T-helper 1 cell treated with Interleukin-12 subunit alpha and Interleukin-12 subunit beta and Interleukin-4 antibody, amounts not matched to agents 30 ng/mL and 1 ng/mL, for 36 hours (primary cell): ENCODE data around the gene CAMK2G. TPM values are rescaled to one million over a fixed set of nuclear protein-coding genes. Genes with fewer than 3 reads are reported as not detected.

Experiments used
- intact Hi-C: fragments of 100-400 bp; cut with micrococcal nuclease; formaldehyde crosslinking; loops from one replicate; pipeline ENCODE4 v1.15.1; 2024
- total RNA-seq: library from RNA; stranded (reverse); gene quantifications from 2 replicates; pipeline ENCODE4 v1.2.3, GENCODE V29; 2022

Gene CAMK2G
- total RNA-seq, 1 donor from 2014 or later = 43.0 TPM

DNA sequence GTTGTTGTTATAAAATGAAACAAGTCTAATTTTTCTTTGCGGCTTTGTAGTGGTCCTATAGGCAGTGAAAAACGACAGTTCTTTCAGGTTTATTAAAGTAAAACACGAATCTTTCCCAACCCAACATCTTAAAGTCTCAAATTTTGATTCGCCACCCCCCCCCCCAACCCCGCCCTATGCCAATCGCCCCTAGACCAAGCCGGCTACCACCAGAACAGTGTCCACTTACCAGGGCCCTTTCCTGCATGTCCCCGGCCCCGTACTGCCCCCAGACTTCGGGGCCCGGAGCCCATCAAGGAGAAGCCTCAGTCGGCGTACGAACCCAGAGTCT, 92.8 kb downstream of the CAMK2G start:
- intact Hi-C loops = loop anchor here (1.0 to 2.0 kb wide), 2 partner anchors 30 to 369 kb away; partner anchors contain the start of genes ADK, AP3M1 and NDST2

GRCh38 chr10:73780966-73781365, 93.4 kb downstream of the CAMK2G start:
- intact Hi-C loops = loop anchor here (1.0 to 2.0 kb wide), 2 partner anchors 30 to 370 kb away; partner anchors contain the start of genes ADK, AP3M1 and NDST2

GRCh38 chr10:73780301-73780700, 94.1 kb downstream of the CAMK2G start:
- intact Hi-C loops = loop anchor here (2.0 kb wide), 1 partner anchor 370 kb away; the partner anchor contains the start of genes ADK and AP3M1

DNA sequence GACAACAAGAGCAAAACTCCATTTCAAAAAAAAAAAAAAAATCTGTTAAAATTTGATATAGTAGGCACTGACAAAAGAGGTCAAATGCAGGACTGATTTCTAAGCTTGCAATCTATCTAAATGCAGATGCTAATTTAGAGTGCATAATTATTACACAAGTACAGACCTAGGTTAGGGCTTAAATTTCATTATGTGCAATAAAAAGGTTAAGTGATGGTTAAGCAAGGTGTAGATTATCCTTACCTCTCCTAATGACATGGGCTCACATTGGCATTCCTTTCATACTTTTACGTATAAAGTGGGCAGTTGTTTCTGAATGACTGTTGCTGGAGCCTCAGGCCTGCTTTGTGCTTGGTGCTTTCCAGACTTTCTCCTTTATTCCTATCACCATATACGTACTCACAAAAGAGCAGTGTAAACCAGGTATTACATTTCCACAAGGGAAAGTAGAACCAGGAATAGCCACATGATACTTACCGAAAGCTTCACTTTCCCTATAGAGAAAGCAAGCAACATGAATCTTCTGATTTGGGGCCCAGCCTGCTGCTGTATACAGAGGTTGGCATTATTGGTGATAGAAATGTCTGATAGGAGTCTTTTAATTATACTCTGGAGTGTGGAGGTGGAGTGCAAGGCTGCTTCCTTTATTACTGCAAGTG, 94.7 kb downstream of the CAMK2G start:
- intact Hi-C loops = loop anchor here (2.0 kb wide), 1 partner anchor 371 kb away; the partner anchor contains the start of genes ADK and AP3M1

- intact Hi-C loops = no loop called here
These were observed 95.3 kb downstream of the CAMK2G start for GRCh38 chr10:73779018-73779417.

DNA sequence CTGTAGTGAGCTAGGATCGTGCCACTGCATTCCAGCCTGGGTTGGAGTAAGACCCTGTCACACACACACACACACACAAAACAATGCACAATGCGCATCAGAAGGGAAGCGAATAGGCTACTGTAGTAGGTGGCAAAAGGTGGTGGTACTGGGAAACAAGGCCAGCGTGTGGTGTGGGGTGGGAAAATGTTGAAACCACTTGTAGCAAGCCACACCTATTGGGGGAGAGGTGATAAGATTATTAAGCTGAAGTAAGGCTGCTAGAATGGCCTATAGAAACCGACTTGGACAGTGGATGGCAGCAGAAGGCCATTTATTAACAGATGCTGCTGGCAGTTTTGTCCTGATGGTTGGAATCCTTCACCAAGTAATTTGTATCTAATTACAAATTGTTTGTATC, 99.7 kb downstream of the CAMK2G start:
- intact Hi-C loops = loop anchor here (5.0 kb wide), 2 partner anchors 147 to 362 kb away; partner anchors contain the start of gene ANXA7

DNA sequence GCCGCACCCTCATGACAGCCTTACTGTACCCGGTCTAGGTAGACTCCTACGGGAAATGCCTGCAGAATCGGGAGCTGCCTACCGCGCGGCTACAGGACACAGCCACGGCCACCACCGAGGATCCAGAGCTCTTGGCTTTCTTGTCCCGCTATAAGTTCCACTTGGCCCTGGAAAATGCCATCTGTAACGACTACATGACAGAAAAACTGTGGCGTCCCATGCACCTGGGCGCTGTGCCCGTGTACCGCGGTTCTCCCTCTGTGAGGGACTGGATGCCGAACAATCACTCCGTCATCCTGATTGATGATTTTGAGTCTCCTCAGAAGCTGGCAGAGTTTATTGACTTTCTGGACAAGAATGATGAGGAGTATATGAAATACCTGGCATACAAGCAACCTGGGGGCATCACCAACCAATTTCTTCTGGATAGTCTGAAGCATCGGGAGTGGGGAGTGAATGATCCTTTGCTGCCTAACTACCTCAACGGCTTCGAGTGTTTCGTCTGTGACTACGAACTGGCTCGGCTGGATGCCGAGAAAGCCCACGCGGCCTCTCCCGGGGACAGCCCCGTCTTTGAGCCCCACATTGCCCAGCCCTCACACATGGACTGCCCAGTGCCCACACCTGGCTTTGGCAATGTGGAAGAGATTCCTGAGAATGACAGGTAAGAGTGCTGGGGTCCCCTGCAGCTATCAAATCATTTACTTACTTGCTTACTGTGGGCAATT, 101.0 kb downstream of the CAMK2G start:
- intact Hi-C loops = loop anchor here (2.0 to 5.0 kb wide), 6 partner anchors 105 to 521 kb away; partner anchors contain the start of genes ADK, ANXA7, AP3M1 and MRPS16

GRCh38 chr10:73772281-73773151, 101.8 kb downstream of the CAMK2G start:
- intact Hi-C loops = loop anchor here (1.0 to 5.0 kb wide), 11 partner anchors 10 to 520 kb away; partner anchors contain the start of genes ADK, ANXA7, AP3M1 and CHCHD1

DNA sequence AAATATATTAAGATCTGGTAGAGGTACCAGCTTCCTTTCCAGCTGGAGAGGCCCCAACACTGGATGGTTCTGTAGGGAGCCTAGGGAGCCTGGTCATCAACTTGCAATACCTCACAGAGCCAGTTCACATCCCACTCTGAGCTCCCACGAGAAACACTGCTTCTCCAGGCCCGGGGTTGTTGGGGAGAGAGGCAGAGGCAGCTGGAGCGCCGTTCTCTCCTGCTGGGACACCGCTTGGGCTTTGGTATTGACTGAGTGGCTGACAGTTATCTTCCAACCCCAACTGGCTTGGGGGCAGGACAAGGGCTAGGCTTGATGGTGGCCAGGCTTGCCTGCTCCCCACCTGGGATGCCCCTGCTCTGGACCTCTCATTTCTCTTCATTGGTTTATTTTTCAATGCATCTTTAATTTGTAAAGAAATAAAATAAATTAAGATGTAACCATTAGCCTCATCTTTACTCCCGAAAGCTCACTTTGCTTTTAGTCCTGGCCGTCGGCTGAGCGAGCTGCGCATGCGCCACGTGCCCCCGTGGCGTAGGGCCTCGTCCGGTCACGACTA, 102.6 kb downstream of the CAMK2G start:
- intact Hi-C loops = loop anchor here (1.0 to 5.0 kb wide), 11 partner anchors 10 to 519 kb away; partner anchors contain the start of genes ADK, ANXA7, AP3M1 and CHCHD1

- intact Hi-C loops = loop anchor here (1.0 kb wide), 1 partner anchor 10 kb away; no protein-coding TSS in a partner anchor
These were observed 105.0 kb downstream of the CAMK2G start for GRCh38 chr10:73769396-73769795.

DNA sequence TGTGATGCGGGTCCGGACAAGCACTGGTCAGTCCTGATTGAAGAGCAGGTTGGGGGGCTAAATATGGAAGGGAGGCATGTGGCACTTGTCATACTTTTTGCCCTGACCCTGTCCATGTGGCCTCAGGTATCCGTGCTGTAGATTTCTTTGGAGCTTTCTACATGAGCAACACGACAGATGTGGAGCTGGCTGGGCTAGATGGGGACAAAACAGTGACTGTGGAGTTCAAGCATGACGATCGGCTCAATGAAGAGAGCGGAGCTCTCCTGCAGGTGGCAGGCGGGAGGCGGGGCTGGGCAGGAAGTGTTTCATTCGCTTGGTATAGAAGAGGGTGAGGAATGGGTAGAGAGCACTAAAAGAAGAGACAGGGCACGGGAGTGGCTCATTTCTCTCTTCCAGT, 105.5 kb downstream of the CAMK2G start:
- intact Hi-C loops = loop anchor here (1.0 kb wide), 1 partner anchor 10 kb away; no protein-coding TSS in a partner anchor

GRCh38 chr10:73765066-73765465, 109.3 kb downstream of the CAMK2G start:
- intact Hi-C loops = no loop called here

GRCh38 chr10:73763343-73763742, 111.0 kb downstream of the CAMK2G start:
- intact Hi-C loops = no loop called here

DNA sequence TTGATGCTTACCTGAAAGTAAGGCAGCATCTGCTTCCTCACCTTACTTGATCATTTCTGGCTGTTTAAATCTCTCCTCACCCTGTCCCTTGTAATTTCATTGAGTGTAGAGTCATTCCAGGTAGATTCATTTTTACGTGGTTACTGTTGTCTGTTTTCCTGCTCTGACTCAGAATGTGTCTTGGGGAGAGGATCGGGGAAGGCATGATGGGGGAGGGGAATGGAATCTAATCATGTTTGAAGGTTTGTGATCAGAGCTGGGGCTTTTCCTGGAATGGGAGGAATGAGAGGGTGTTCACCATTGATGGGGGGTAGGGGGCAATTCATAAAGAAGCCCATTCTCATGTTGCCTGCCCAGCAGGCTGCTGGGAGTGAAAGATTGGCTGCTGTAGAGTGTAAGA, 111.4 kb downstream of the CAMK2G start:
- intact Hi-C loops = no loop called here

Other genes with a start within 250 kb of the CAMK2G start
- not detected in 2 replicates for gene MYOZ1, start 233.1 kb downstream of the CAMK2G start, total RNA-seq
- 0.10 TPM in 1 of 2 replicates, not detected in the other for gene SYNPO2L, start 218.5 kb downstream of the CAMK2G start, total RNA-seq
- gene AGAP5, start 176.4 kb downstream of the CAMK2G start, total RNA-seq = 10.6 and 11.0 TPM in 2 replicates
- 129 and 135 TPM in 2 replicates for gene SEC24C, start 130.2 kb downstream of the CAMK2G start, total RNA-seq
- gene CHCHD1, start 92.5 kb downstream of the CAMK2G start, total RNA-seq = 30.4 and 30.7 TPM in 2 replicates
- gene ZSWIM8, start 88.9 kb downstream of the CAMK2G start, total RNA-seq = 112 and 128 TPM in 2 replicates
- 75.9 and 81.6 TPM in 2 replicates for gene NDST2, start 63.0 kb downstream of the CAMK2G start, total RNA-seq
- gene PLAU, start 36.6 kb upstream of the CAMK2G start, total RNA-seq = 1.1 and 1.5 TPM in 2 replicates
- 38.2 and 40.9 TPM in 2 replicates for gene VCL, start 123.6 kb upstream of the CAMK2G start, total RNA-seq